Smooth muscle cell of the pulmonary artery (primary cell): ENCODE data around the gene CAPZA3. TPM values are rescaled to one million over a fixed set of nuclear protein-coding genes. Genes with fewer than 3 reads are reported as not detected.

Source experiments
- total RNA-seq: library from RNA; depleted of rRNA; stranded (reverse); fragments of >200 nt; gene quantifications from 2 replicates; pipeline ENCODE4 v1.2.3, GENCODE V29; 2014

Gene CAPZA3, protein sequence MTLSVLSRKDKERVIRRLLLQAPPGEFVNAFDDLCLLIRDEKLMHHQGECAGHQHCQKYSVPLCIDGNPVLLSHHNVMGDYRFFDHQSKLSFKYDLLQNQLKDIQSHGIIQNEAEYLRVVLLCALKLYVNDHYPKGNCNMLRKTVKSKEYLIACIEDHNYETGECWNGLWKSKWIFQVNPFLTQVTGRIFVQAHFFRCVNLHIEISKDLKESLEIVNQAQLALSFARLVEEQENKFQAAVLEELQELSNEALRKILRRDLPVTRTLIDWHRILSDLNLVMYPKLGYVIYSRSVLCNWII
- total RNA-seq, result not detected in 2 replicates

DNA sequence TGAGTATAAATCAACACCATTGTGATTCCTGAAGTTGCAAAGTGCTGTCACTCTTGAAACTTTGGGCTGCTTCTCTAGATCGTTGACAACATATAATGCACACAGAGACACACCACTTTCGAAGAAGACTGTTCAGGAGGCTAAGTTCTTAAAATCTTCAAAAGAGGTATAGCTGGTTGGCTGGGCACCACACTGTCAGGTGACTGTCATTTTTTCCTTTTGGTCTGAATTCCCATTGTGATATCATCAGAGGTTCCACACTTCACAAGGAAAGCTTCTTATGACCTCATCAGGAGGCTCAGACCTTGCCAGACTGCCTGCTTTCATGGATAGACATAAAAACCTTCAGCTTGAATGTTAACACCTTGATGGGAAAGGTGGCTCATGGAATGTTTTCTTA, at the start of gene CAPZA3, which contains the start of gene PLCZ1:
CAPZA3 (plus strand) TSS at position 301 of the 400 bp plus-strand sequence. CDS start 150 bp downstream, outside the sequence.
PLCZ1 (minus strand) TSS at position 194 of the 400 bp plus-strand sequence. CDS start 641 bp downstream, outside the sequence.

Other genes with a start within 250 kb of the CAPZA3 start
- gene PLCZ1, start 107 bp upstream of the CAPZA3 start, total RNA-seq, result not detected in 2 replicates